SK-N-MC (cell line): Measurements from ENCODE around the gene AVEN.
"Not testable (repeated sequence)": the region's sequence is repeated elsewhere in the genome, so short reads cannot be mapped to it uniquely, and the experiment has no call there.

Source experiments
- DNase-seq: peaks from one replicate; pipeline ENCODE4 v3.0.0-alpha.2; 2011; ENCODE audit warnings: low read depth, low spot score
- H3K27ac ChIP-seq: fragments of 200-600 bp; sonication (generic); 2 replicates; pipeline ENCODE4 v1.5.1; 2016; ENCODE audit warnings: mixed run types
- H3K36me3 ChIP-seq: fragments of 200-600 bp; sonication (generic); 2 replicates; pipeline ENCODE4 v1.6.1; 2017; ENCODE audit warnings: antibody characterized with exemption, low read length, mixed read lengths; ENCODE audit not compliant: insufficient read depth
- H3K4me3 ChIP-seq: fragments of 200-600 bp; sonication (generic); 2 replicates; pipeline ENCODE4 v1.5.1; 2016
- H3K9ac ChIP-seq: fragments of 200-600 bp; sonication (generic); 2 replicates; pipeline ENCODE4 v1.8.0; 2017; ENCODE audit warnings: mixed run types, mixed read lengths; ENCODE audit not compliant: insufficient read length
- H3K9me3 ChIP-seq: fragments of 200-600 bp; sonication (generic); 2 replicates; pipeline ENCODE4 v1.6.1; 2017; ENCODE audit warnings: low read depth, mild to moderate bottlenecking, antibody characterized with exemption, low read length, moderate library complexity, mixed read lengths
- EZH2 ChIP-seq: fragments of 200-600 bp; sonication (generic); IDR thresholded peaks from one replicate; pipeline ENCODE4 v1.6.1; 2017; ENCODE audit warnings: antibody characterized with exemption
- FOXP2 ChIP-seq: optimal IDR thresholded peaks from 2 replicates; pipeline ENCODE3; 2011; ENCODE audit warnings: mild to moderate bottlenecking, moderate library complexity; ENCODE audit not compliant: insufficient read depth; ENCODE audit errors: extremely low read length, control extremely low read depth
- POLR2AphosphoS5 ChIP-seq: IDR thresholded peaks from 2 replicates; pipeline ENCODE4 v1.6.1; 2012; ENCODE audit warnings: mild to moderate bottlenecking, low read depth, low read length, borderline replicate concordance

AVEN gene

GRCh38 chr15:34027606-34028005 lies 11.4 kb downstream of the AVEN start:
- Histone ChIP-seq H3K27ac (no peak overlapping the region), H3K36me3 (no peaks in the 10 kb centered on the region), H3K9ac (no peak overlapping the region), H3K4me3 (no peak overlapping the region), H3K9me3 (no peaks in the 10 kb centered on the region)
- DNase-seq: no peak
- no peak for TF ChIP-seq POLR2AphosphoS5
- TF ChIP-seq EZH2: no peak
- TF ChIP-seq FOXP2: no peak

- H3K4me3 ChIP-seq: no peak overlapping the region
- H3K9ac ChIP-seq: no peak overlapping the region
- H3K36me3 ChIP-seq: no peaks in the 10 kb centered on the region
- TF ChIP-seq FOXP2 (no peak), EZH2 (no peak), POLR2AphosphoS5 (no peak)
- H3K9me3 ChIP-seq: no peaks in the 10 kb centered on the region
- no peak for DNase-seq
- no peak overlapping the region for H3K27ac ChIP-seq
These were observed 13.8 kb downstream of the AVEN start for GRCh38 chr15:34025252-34025651.

GRCh38 chr15:34023907-34024306 lies 15.1 kb downstream of the AVEN start:
- Histone ChIP-seq H3K9ac (no peak overlapping the region), H3K27ac (no peak overlapping the region)
- TF ChIP-seq EZH2: no peak
- no peak for TF ChIP-seq POLR2AphosphoS5
- no peak for TF ChIP-seq FOXP2

GRCh38 chr15:34019369-34019990 lies 19.5 kb downstream of the AVEN start:
- H3K9ac ChIP-seq: no peak overlapping the region
- H3K4me3 ChIP-seq: no peak overlapping the region
- no peaks in the 10 kb centered on the region for H3K36me3 ChIP-seq
- no peaks in the 10 kb centered on the region for H3K9me3 ChIP-seq
- no peak overlapping the region for H3K27ac ChIP-seq
- TF ChIP-seq FOXP2 (no peak), POLR2AphosphoS5 (no peak), EZH2 (no peak)
- DNase-seq: no peak

More at GRCh38 chr15:34023907-34024306, 15.1 kb downstream of the AVEN start:
- Histone ChIP-seq H3K36me3 (no peaks in the 10 kb centered on the region), H3K9me3 (no peaks in the 10 kb centered on the region), H3K4me3 (no peak overlapping the region)
- DNase-seq: no peak

- H3K9ac ChIP-seq, DNase-seq, H3K4me3 ChIP-seq, H3K36me3 ChIP-seq, H3K9me3 ChIP-seq, H3K27ac ChIP-seq: not testable (repeated sequence)
These were observed 20.3 kb downstream of the AVEN start for GRCh38 chr15:34018738-34019137.

GRCh38 chr15:34018021-34018645 lies 20.9 kb downstream of the AVEN start:
- no peak for DNase-seq
- Histone ChIP-seq H3K4me3 (no peak overlapping the region), H3K27ac (no peak overlapping the region), H3K9ac (no peak overlapping the region), H3K36me3 (no peaks in the 10 kb centered on the region), H3K9me3 (no peaks in the 10 kb centered on the region)
- TF ChIP-seq FOXP2: no peak
- no peak for TF ChIP-seq POLR2AphosphoS5
- TF ChIP-seq EZH2: no peak

- TF ChIP-seq POLR2AphosphoS5 (no peak), EZH2 (no peak), FOXP2 (no peak)
- Histone ChIP-seq H3K36me3 (no peaks in the 10 kb centered on the region), H3K9me3 (no peaks in the 10 kb centered on the region), H3K27ac (no peak overlapping the region), H3K9ac (no peak overlapping the region), H3K4me3 (no peak overlapping the region)
- no peak for DNase-seq
These were observed 24.4 kb downstream of the AVEN start for GRCh38 chr15:34014556-34014955.

- no peak overlapping the region for H3K9ac ChIP-seq
- no peak overlapping the region for H3K27ac ChIP-seq
- H3K36me3 ChIP-seq: no peaks in the 10 kb centered on the region
- no peak overlapping the region for H3K4me3 ChIP-seq
- DNase-seq: no peak
- no peak for TF ChIP-seq FOXP2
- no peak for TF ChIP-seq POLR2AphosphoS5
- no peak for TF ChIP-seq EZH2
- no peaks in the 10 kb centered on the region for H3K9me3 ChIP-seq
These were observed 25.3 kb downstream of the AVEN start for GRCh38 chr15:34013746-34014145.
